ACC112 (cell line): Measurements from ENCODE around the gene ZSCAN1.

ENCODE experiments used
- H2AFZ ChIP-seq: fragments of 200-600 bp; sonication (generic); one replicate; pipeline ENCODE4 v1.6.0; 2017; ENCODE audit warnings: antibody characterized with exemption, low read length; ENCODE audit not compliant: unreplicated experiment
- H3K27ac ChIP-seq: fragments of 200-600 bp; sonication (generic); 2 replicates; pipeline ENCODE4 v1.5.1; 2014; ENCODE audit warnings: low read depth, mild to moderate bottlenecking, antibody characterized with exemption, low read length, moderate library complexity
- H3K27me3 ChIP-seq: fragments of 200-600 bp; sonication (generic); 2 replicates; pipeline ENCODE4 v1.6.1; 2014; ENCODE audit warnings: mild to moderate bottlenecking, antibody characterized with exemption, low read length, moderate library complexity, mixed read lengths; ENCODE audit not compliant: insufficient read depth
- H3K36me3 ChIP-seq: fragments of 200-600 bp; sonication (generic); 2 replicates; pipeline ENCODE4 v1.6.1; 2016; ENCODE audit warnings: mild to moderate bottlenecking, antibody characterized with exemption, low read length, moderate library complexity, mixed read lengths; ENCODE audit not compliant: insufficient read depth
- H3K4me1 ChIP-seq: fragments of 200-600 bp; sonication (generic); one replicate; pipeline ENCODE4 v1.6.1; 2016; ENCODE audit warnings: low read length, mixed read lengths; ENCODE audit not compliant: insufficient read depth, unreplicated experiment, control insufficient read depth
- H3K4me3 ChIP-seq: fragments of 200-600 bp; sonication (generic); 2 replicates; pipeline ENCODE4 v1.5.1; 2014; ENCODE audit warnings: mild to moderate bottlenecking, low read depth, low read length
- H3K79me2 ChIP-seq: fragments of 200-600 bp; sonication (generic); one replicate; pipeline ENCODE4 v1.6.0; 2016; ENCODE audit warnings: low read length; ENCODE audit not compliant: control insufficient read depth, unreplicated experiment, insufficient read depth

The ZSCAN1 gene

DNA sequence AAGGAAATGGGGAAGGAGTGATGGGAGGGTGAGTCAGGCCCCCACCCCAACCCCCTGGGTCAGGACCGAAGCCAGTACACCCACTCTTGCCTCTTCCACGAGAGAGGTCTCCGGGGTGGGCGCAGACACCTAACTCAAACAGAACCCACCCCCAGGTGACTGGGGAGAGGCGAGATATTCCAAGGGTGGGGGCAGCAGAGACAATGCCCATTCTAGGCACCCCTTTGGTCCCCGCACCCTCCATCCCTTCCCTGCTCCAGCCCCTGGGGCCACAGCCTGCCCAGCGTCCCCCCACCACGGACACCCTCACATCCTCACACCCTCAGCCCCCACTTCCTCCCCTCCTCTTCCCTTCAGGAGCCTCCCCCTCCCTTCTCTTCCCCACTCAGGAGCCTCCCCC lies 63.5 kb downstream of the ZSCAN1 start:
- Histone ChIP-seq H3K79me2 (peaks cover 12% of the 10 kb centered on the region), H2AFZ (no peak overlapping the region), H3K27me3 (no peaks in the 10 kb centered on the region), H3K27ac (peak overlapping the region; percentile 91; the same call in 1 of the 2 replicates), H3K4me3 (peak overlapping the region; percentile 93), H3K4me1 (no peaks in the 10 kb centered on the region), H3K36me3 (peaks cover 8% of the 10 kb centered on the region; the same call in 1 of the 2 replicates)

DNA sequence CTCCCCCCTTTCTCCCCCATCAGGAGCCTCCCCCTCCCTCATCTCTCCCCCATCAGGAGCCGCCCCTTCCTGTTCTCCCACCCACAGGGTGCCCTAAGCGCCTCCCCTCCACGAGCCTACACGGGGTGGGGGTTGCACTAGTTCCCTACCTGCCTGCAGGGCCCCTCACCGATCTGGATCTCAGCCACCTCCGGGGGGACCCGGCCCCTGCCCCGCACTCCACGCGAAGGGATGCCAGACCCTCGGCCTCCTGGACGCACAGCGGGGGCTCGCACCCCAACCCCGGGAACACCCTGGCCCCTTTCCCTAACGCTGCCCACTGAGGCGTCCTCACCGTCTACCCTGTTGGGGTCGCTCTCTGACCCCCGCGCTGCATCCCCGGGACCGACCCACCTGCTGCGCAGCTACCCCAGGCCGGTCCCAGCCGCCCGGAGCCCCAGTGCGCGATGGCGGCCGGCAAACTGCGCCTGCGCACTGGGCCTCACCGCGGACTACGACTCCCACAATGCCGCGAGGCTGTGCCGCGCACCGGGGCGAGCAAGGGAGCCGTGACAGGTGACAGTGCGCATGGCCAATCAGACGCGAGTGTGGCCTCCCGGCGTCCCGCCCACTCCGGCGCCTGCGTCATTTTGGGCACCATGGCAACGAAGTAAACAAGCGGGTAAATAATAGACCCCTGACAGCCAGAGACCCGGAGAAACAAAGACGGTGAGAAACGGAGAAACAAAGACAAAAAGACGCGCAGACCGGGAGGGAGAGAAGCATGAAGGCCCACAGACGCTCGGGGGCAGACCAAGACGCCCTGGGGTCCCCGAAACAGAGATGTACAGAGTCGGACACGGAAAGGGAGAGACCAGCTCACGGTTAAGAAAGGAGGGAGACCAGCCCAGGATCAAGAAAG lies 64.2 kb downstream of the ZSCAN1 start, which contains the start of gene ZSCAN18:
TSS of gene ZSCAN18 (minus strand) at position 451 of the 901 bp plus-strand sequence. CDS start 7,964 bp downstream, outside the sequence.
- Histone ChIP-seq H2AFZ (no peak within 1 kb of the TSS), H3K27ac (peak within 1 kb of the TSS; percentile 91), H3K27me3 (no peaks in the 10 kb centered on the region), H3K4me1 (no peaks in the 10 kb centered on the region), H3K79me2 (peaks cover 12% of the 10 kb centered on the region), H3K4me3 (peak within 1 kb of the TSS; percentile 93), H3K36me3 (peaks cover 8% of the 10 kb centered on the region; the same call in 1 of the 2 replicates)

DNA sequence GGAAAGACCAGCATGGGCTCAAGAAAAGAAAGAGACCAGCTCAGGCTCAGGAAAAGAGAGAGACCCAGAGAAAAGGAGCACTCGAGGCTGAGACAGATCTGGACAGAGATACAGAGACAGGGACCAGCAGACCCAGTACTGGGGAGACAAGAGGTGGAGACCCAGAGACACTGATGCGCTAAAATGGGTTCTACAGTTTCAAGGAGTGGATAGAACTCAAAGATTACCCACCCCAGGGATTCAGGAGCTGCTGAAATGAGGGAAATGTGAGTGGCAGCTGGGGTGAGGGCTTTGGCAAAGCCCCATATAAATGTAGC lies 64.8 kb downstream of the ZSCAN1 start:
- H3K27me3 ChIP-seq = no peaks in the 10 kb centered on the region
- no peaks in the 10 kb centered on the region for H3K4me1 ChIP-seq
- H3K4me3 ChIP-seq = peak overlapping the region; percentile 93
- peak overlapping the region; percentile 91 for H3K27ac ChIP-seq
- H3K79me2 ChIP-seq = peaks cover 12% of the 10 kb centered on the region
- peaks cover 8% of the 10 kb centered on the region; the same call in 1 of the 2 replicates for H3K36me3 ChIP-seq
- no peak overlapping the region for H2AFZ ChIP-seq
